ENCODE measurements around the gene ZDHHC11B. TPM values are rescaled to one million over a fixed set of nuclear protein-coding genes. Genes with fewer than 3 reads are reported as not detected.
A peak's percentile ranks its signal among the peaks of the same experiment; 100 is the strongest.

Gene ZDHHC11B
- total RNA-seq, 2 donors from 2014 or later = 0.75 to 1.3 TPM

GRCh38 chr5:675111-675870 lies 109.2 kb downstream of the ZDHHC11B start:
- Histone ChIP-seq H3K9me3 (ENCODE audit: control insufficient read depth, low read length) (no peaks in the 10 kb centered on the region), H3K27me3 (ENCODE audit: control insufficient read depth, insufficient read depth, low read length, poor library complexity, severe bottlenecking) (peaks cover 28% of the 10 kb centered on the region), H3K4me1 (ENCODE audit: control insufficient read depth, insufficient read depth, low read length) (peaks cover 13% of the 10 kb centered on the region), H3K4me3 (ENCODE audit: low read length) (no peak overlapping the region), H3K27ac (ENCODE audit: low read depth, low read length) (no peak overlapping the region), H3K9ac (ENCODE audit: extremely low read depth, low read length, poor library complexity, severe bottlenecking) (no peak overlapping the region), H3K36me3 (ENCODE audit: control insufficient read depth, insufficient read depth, low read length) (no peaks in the 10 kb centered on the region)
- 82 to 88% methylated on average over 6 to 19 of the region's 20 CpGs for WGBS, 2 experiments (ENCODE audit: insufficient coverage in 1 of 2, insufficient read length in 1 of 2)
- Mint-ChIP-seq H3K27me3 (ENCODE audit: insufficient read depth) (peaks cover 38% of the 10 kb centered on the region), H3K36me3 (ENCODE audit: low read depth) (no peaks in the 10 kb centered on the region), H3K4me1 (peaks cover 6% of the 10 kb centered on the region), H3K27ac (no peak overlapping the region), H3K4me3 (no peak overlapping the region), H3K9me3 (no peaks in the 10 kb centered on the region)
- no peak for DNase-seq
- TF ChIP-seq CTCF (conservative IDR thresholded peaks at IDR 0.05) = no peak

- no peaks in the 10 kb centered on the region for H3K36me3 Mint-ChIP-seq (ENCODE audit: low read depth)
- peaks cover 13% of the 10 kb centered on the region for H3K4me1 ChIP-seq (ENCODE audit: control insufficient read depth, insufficient read depth, low read length)
- peak; percentile 29 for TF ChIP-seq CTCF (conservative IDR thresholded peaks at IDR 0.05)
- 67 to 86% methylated on average over 3 to 7 of the region's 7 CpGs for WGBS, 2 experiments (ENCODE audit: insufficient coverage in 1 of 2, insufficient read length in 1 of 2)
- peaks cover 28% of the 10 kb centered on the region for H3K27me3 ChIP-seq (ENCODE audit: control insufficient read depth, insufficient read depth, low read length, poor library complexity, severe bottlenecking)
- no peaks in the 10 kb centered on the region for H3K36me3 ChIP-seq (ENCODE audit: control insufficient read depth, insufficient read depth, low read length)
- peaks cover 6% of the 10 kb centered on the region for H3K4me1 Mint-ChIP-seq
- H3K4me3 Mint-ChIP-seq = no peak overlapping the region
- no peak overlapping the region for H3K4me3 ChIP-seq (ENCODE audit: low read length)
- H3K27ac Mint-ChIP-seq = no peak overlapping the region
- H3K9me3 Mint-ChIP-seq = no peaks in the 10 kb centered on the region
- no peaks in the 10 kb centered on the region for H3K9me3 ChIP-seq (ENCODE audit: control insufficient read depth, low read length)
- H3K27ac ChIP-seq (ENCODE audit: low read depth, low read length) = no peak overlapping the region
- H3K27me3 Mint-ChIP-seq (ENCODE audit: insufficient read depth) = peaks cover 38% of the 10 kb centered on the region
- DNase-seq = peak; percentile 68
- no peak overlapping the region for H3K9ac ChIP-seq (ENCODE audit: extremely low read depth, low read length, poor library complexity, severe bottlenecking)
These were observed 109.9 kb downstream of the ZDHHC11B start for GRCh38 chr5:674630-675011.

- Mint-ChIP-seq H3K4me3 (no peak overlapping the region), H3K9me3 (no peaks in the 10 kb centered on the region), H3K27ac (no peak overlapping the region), H3K27me3 (ENCODE audit: insufficient read depth) (peaks cover 34% of the 10 kb centered on the region), H3K4me1 (peaks cover 6% of the 10 kb centered on the region), H3K36me3 (ENCODE audit: low read depth) (no peaks in the 10 kb centered on the region)
- no peak for DNase-seq
- peaks cover 13% of the 10 kb centered on the region for H3K4me1 ChIP-seq (ENCODE audit: control insufficient read depth, insufficient read depth, low read length)
- no peak overlapping the region for H3K4me3 ChIP-seq (ENCODE audit: low read length)
- peaks cover 28% of the 10 kb centered on the region for H3K27me3 ChIP-seq (ENCODE audit: control insufficient read depth, insufficient read depth, low read length, poor library complexity, severe bottlenecking)
- no peaks in the 10 kb centered on the region for H3K9me3 ChIP-seq (ENCODE audit: control insufficient read depth, low read length)
- no peak for TF ChIP-seq CTCF (conservative IDR thresholded peaks at IDR 0.05)
- 90% methylated on average over 8 to 27 of the region's 27 CpGs for WGBS, 2 experiments (ENCODE audit: insufficient coverage in 1 of 2, insufficient read length in 1 of 2)
- H3K36me3 ChIP-seq (ENCODE audit: control insufficient read depth, insufficient read depth, low read length) = no peaks in the 10 kb centered on the region
- H3K27ac ChIP-seq (ENCODE audit: low read depth, low read length) = no peak overlapping the region
- H3K9ac ChIP-seq (ENCODE audit: extremely low read depth, low read length, poor library complexity, severe bottlenecking) = no peak overlapping the region
These were observed 110.5 kb downstream of the ZDHHC11B start for GRCh38 chr5:673831-674629.
